GM10266 (cell line): ENCODE measurements around the gene CXCR3.
"Not testable (repeated sequence)": the region's sequence is repeated elsewhere in the genome, so short reads cannot be mapped to it uniquely, and the experiment has no call there.

Source experiments
- DNase-seq: peaks from one replicate; pipeline ENCODE4 v3.0.0; 2012; ENCODE audit errors: extremely low spot score
- TF ChIP-seq, protein P1 (sequence below): IDR thresholded peaks from 2 replicates; pipeline ENCODE4 v1.5.1; 2012; ENCODE audit warnings: mild to moderate bottlenecking, low read depth; ENCODE audit not compliant: control insufficient read depth, insufficient read depth; ENCODE audit errors: missing control alignments

The CXCR3 gene

DNA sequence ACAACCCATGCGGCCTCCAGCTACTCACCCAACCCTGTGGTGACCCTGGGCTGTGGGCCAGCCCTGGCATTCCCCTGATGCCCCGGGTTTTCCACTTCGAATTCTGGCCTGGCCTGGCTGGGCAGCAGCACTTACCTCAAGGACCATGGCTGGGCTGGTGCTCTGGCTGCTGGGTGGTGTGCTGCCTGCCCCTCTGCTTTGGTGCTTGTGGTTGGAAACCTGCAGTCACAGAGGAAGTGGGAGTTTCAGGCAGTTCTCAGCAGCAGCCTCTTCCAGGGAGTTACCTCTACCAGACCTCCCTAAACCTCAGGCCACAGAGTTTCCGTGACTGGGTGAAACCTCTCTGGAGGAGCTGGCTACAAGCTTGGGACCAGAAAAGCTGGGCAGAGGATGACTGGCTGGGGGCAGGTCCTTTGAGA lies at the start of gene CXCR3:
TSS of gene CXCR3 (minus strand) at position 209 of the 419 bp plus-strand sequence. CDS start at position 147, 62 bp downstream.
- peak; percentile 49 for DNase-seq
- TF ChIP-seq, protein P1, sequence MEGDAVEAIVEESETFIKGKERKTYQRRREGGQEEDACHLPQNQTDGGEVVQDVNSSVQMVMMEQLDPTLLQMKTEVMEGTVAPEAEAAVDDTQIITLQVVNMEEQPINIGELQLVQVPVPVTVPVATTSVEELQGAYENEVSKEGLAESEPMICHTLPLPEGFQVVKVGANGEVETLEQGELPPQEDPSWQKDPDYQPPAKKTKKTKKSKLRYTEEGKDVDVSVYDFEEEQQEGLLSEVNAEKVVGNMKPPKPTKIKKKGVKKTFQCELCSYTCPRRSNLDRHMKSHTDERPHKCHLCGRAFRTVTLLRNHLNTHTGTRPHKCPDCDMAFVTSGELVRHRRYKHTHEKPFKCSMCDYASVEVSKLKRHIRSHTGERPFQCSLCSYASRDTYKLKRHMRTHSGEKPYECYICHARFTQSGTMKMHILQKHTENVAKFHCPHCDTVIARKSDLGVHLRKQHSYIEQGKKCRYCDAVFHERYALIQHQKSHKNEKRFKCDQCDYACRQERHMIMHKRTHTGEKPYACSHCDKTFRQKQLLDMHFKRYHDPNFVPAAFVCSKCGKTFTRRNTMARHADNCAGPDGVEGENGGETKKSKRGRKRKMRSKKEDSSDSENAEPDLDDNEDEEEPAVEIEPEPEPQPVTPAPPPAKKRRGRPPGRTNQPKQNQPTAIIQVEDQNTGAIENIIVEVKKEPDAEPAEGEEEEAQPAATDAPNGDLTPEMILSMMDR = no peak

DNA sequence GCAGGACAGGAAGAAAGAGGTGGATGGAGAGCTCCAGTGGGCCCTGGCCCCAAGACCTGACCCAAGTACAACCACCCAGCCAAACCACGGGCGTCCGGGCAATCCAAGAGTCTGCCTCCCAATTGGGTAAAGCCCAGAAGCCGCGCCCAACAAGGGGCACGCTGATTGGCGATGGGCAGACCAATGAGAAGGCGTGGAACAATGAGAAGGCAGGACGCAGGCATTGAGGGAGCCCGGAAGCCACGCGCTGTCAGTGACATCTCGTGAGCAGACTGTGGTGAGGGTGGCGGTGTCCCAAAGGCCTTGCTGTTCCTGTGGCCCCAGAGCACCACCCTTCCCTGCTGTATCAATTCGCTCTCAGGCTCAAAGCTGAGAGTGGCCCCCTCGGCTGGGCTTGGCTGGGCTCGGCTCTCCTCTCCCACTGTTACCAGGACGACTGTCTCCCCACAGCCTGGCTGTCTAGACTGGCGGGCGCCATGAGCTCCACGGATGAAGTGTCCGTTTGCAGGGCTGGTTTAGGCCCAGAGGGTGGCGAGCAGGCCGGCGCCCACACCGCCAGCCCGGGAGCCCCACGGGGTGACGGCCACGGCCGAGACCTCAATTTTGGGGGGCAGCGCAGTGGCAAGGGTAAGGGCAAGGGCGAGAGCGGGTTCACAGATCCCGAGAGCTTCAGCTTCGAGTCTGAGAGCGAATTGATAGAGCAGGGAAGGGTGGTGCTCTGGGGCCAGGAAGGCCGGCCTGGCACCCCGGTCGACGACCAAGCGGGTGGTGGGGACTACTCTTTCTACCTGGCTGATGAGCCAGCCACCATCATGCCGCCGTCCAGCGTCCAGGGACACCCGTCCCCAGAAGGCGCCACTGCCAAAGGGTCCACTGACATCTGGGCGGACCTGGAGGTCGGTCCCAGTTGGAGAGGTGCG lies 49.3 kb upstream of the CXCR3 start, which contains the start of gene LOC101059915:
TSS of gene LOC101059915 (plus strand) at position 219 of the 920 bp plus-strand sequence.
- DNase-seq = no peak
- TF ChIP-seq, protein P1 = no peak

DNA sequence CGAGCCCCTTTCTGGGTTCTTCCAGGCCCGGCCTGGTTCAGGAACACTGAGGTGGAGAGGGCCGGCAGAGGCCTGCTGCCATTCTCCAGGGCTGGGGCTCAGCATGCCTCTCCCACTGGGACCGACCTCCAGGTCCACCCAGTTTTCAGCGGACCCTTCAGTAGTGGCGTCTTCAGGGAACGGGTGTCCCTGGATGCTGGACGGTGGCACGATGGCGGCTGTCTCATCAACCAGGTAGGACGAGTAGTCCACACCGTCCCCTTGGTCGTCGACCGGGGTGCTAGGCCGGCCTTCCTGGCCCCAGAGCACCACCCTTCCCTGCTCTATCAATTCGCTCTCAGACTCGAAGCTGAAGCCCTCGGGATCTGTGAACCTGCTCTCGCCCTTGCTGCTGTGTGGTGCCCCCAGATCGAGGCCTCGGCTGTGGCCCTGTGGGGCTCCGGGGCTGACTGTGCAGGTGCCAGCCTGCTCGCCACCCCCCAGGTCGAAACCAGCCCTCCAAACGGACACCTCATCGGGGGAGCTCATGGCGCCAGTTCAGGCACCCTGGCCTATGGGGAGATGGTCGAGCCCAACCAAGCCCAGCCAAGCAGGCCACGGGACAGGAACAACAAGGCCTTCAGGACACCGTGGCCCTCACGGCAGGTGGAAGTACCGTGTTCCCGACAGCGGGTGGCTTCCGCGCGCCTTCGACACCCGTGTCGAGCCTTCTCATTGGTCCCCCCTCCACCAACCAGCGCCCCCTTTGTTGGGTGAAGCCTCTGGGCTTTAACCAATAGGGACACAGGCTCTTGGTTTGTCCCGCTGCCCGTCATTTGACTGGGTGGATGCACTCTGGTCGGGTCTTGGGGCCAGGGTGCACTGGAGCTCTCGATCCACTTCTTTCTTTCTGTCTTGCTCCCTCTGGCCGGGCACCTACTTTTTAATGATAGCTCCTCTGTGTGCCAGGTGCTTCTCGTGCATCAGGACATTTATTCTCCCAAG lies 48.2 kb upstream of the CXCR3 start:
- TF ChIP-seq, protein P1 = no peak
- DNase-seq = no peak

DNA sequence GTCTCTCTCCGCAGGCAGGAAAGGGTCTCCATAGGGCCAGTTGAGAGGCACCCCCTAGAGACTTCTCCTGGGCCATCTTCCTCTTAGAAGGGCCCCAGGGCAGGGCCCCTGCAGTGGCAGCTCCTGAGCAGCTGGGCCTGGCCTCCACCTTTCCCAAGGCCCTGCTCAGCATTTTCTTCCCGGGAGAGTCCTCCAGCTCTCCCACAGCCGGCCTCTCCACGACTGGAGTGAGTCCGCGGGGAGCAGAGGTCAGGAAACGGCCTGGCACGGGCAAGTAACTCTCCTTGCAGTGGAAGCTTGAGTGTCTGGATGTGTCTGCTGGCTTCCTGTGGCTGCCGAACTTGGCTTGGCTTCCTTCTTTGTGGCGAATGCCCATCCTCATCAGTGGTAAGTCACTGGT lies 47.4 kb upstream of the CXCR3 start:
- TF ChIP-seq, protein P1 = no peak
- no peak for DNase-seq

DNA sequence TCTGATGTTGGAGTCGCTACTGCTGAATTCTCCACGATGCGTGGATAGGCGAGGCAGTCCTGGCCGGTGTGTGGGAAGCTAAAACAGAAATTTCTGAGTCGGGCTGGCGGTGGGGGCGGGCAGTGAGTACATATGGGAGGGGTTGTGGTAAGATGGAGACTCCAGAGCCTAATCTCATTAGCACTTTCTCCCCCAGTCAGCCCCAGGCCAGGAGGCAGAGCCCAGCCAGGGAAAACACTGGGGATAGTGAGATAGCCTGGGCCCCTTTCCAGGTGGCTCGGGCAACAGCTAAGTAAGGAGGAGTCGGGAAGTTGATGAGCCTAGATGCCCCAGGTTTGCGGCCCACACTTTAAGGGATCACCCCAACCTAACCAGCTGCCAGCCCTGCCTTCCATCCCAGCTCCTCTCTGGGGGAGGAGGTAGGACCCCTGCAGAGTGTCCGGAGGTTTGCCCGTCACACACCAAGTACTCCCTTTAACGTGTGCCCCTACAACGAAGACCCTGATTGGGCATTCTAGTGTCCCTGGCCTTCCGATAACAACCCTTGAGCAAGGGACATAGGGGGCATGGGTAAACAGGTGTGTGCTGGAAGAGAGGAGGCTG lies 46.7 kb upstream of the CXCR3 start:
- DNase-seq = no peak
- TF ChIP-seq, protein P1 = no peak

DNA sequence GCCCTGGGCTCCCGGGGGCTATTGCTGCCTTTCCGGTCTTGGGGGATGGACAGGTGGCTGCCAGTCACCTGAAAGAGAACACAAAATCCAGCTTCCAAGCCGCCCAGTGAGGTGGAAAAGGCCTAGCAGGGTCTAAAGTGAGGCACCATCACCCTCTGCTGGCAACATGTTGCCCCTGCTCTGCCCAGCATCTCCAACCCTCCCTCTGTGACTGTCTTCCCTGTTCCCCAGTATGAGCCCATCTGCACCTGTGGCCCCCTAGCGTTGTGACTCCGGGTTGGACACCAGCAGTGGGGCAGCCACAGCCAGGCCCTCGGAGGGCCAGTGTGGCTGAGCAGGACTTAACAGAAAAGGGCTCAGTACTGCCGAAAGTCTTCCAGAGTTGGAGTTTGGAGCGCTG lies 45.9 kb upstream of the CXCR3 start:
- TF ChIP-seq, protein P1 = peak; percentile 25
- not testable (repeated sequence) for DNase-seq

DNA sequence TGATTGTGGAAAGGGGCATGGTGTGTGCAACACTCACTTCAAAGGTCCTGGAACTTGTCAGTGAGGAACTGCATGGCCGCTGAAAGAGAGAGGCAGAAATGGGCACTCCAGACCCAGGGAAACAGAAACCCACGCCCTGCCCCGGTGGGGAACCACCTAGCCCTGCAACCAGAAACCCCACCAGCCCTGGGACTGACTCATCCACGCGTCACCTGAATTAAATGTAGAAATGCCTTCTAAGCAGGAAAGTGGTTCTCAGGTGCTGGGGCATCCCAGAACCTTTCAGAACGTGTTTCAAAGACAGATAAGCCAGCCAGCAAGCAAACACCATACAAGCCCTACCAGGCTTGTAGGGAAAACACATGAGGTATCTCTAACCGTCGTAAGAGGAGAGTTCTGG lies 44.9 kb upstream of the CXCR3 start:
- not testable (repeated sequence) for DNase-seq

DNA sequence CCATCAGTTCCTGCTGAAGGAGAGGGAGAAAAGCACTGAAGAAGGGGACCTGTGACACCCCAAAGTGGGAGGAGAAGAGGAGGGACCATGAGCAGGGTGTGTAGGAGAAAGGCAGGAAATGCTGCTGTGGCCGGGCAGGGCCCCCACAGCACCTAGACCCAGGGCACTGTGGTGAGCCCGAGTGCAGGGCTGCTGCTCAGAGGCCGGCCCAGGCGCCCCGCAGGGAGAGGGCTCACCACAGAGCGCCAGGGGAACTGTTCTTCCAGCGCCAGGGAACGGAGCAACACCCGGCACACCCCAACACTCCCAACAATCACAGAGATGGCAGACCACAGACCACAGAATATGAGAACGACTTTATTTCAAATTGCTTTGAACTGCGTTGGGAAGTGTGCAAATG lies 44.3 kb upstream of the CXCR3 start:
- DNase-seq = not testable (repeated sequence)
